ENCODE measurements around the gene STK32C.

- TF ChIP-seq POLR2A (IDR thresholded peaks at IDR 0.05) (no peak), CTCF (IDR thresholded peaks at IDR 0.05) (no peak)
Measured at GRCh38 chr10:132305654-132306342, 2.0 kb downstream of the STK32C start.

Data from body of pancreas (tissue), 4 donors.